A673 (cell line): ENCODE results near the gene KCNQ1. TPM values are rescaled to one million over a fixed set of nuclear protein-coding genes. Genes with fewer than 3 reads are reported as not detected.

ENCODE experiments used
- BruUV-seq: library from RNA; stranded (reverse); fragments of 400-500 nt; replicated peaks from 2 replicates; lab custom pipeline; 2021; lab: Mats Ljungman, UMichigan
- CTCF ChIA-PET: fragments of 300-600 bp; sonication (Branson Sonifier 250); formaldehyde crosslinking; loops from one replicate; lab custom pipeline; 2022; ENCODE audit warnings: antibody characterized with exemption; lab: Charles Lee
- POLR2A ChIA-PET: fragments of 300-600 bp; sonication (Branson Sonifier 250); formaldehyde crosslinking; loops from one replicate; lab custom pipeline; 2022; ENCODE audit warnings: antibody characterized with exemption; ENCODE audit not compliant: low non-redundant PET; lab: Charles Lee
- DNase-seq: peaks from one replicate; pipeline ENCODE4 v3.0.0-alpha.2; 2015; ENCODE audit warnings: low spot score
- H3K27ac ChIP-seq: fragments of 200-600 bp; sonication (generic); 2 replicates; pipeline ENCODE4 v1.5.1; 2016; ENCODE audit warnings: mixed run types, low read depth, mild to moderate bottlenecking, mixed read lengths, antibody characterized with exemption, low read length; ENCODE audit not compliant: poor library complexity, severe bottlenecking
- H3K27me3 ChIP-seq: fragments of 200-600 bp; sonication (generic); replicated peaks from 2 replicates; pipeline ENCODE4 v1.6.1; 2017; ENCODE audit warnings: mixed run types, low read depth, mild to moderate bottlenecking, mixed read lengths, antibody characterized with exemption, low read length; ENCODE audit not compliant: insufficient read depth, poor library complexity
- H3K36me3 ChIP-seq: fragments of 200-600 bp; sonication (generic); 2 replicates; pipeline ENCODE4 v1.6.1; 2016; ENCODE audit warnings: mixed run types, mild to moderate bottlenecking, mixed read lengths, antibody characterized with exemption, low read length; ENCODE audit not compliant: insufficient read depth, poor library complexity, severe bottlenecking
- H3K4me1 ChIP-seq: fragments of 200-600 bp; sonication (generic); 2 replicates; pipeline ENCODE4 v1.6.1; 2017; ENCODE audit warnings: mixed run types, mild to moderate bottlenecking, mixed read lengths, antibody characterized with exemption, low read length; ENCODE audit not compliant: insufficient read depth, poor library complexity, severe bottlenecking
- H3K4me3 ChIP-seq: fragments of 200-600 bp; sonication (generic); 2 replicates; pipeline ENCODE4 v1.5.1; 2016; ENCODE audit warnings: low read depth, mixed run types, mild to moderate bottlenecking, mixed read lengths, low read length; ENCODE audit not compliant: poor library complexity, severe bottlenecking
- H3K9me3 ChIP-seq: fragments of 200-600 bp; sonication (generic); 2 replicates; pipeline ENCODE4 v1.6.1; 2016; ENCODE audit warnings: mixed run types, low read depth, mild to moderate bottlenecking, mixed read lengths, antibody characterized with exemption, low read length; ENCODE audit not compliant: poor library complexity, severe bottlenecking
- EZH2 ChIP-seq: fragments of 200-600 bp; sonication (generic); IDR thresholded peaks from 2 replicates; pipeline ENCODE4 v1.6.1; 2017; ENCODE audit warnings: borderline replicate concordance, low read depth, mild to moderate bottlenecking, mixed read lengths, antibody characterized with exemption, low read length; ENCODE audit not compliant: poor library complexity, severe bottlenecking
- intact Hi-C: fragments of 100-400 bp; cut with micrococcal nuclease; formaldehyde crosslinking; loops from one replicate; pipeline ENCODE4 v1.10.0; 2022; ENCODE audit not compliant: unreplicated experiment
- total RNA-seq: library from RNA; stranded (reverse); gene quantifications from 2 replicates; pipeline ENCODE4 v1.2.3, GENCODE V29; 2021
- TF ChIP-seq, protein P1 (sequence below): fragments of 300-800, 200-600 bp; sonication (generic); conservative IDR thresholded peaks from 2 replicates; pipeline ENCODE4 v1.5.1; 2017; ENCODE audit warnings: low read depth, mild to moderate bottlenecking, antibody characterized with exemption, low read length, moderate library complexity, mixed read lengths

Gene KCNQ1
- total RNA-seq, 1 experiment from 2014 or later: not detected

DNA sequence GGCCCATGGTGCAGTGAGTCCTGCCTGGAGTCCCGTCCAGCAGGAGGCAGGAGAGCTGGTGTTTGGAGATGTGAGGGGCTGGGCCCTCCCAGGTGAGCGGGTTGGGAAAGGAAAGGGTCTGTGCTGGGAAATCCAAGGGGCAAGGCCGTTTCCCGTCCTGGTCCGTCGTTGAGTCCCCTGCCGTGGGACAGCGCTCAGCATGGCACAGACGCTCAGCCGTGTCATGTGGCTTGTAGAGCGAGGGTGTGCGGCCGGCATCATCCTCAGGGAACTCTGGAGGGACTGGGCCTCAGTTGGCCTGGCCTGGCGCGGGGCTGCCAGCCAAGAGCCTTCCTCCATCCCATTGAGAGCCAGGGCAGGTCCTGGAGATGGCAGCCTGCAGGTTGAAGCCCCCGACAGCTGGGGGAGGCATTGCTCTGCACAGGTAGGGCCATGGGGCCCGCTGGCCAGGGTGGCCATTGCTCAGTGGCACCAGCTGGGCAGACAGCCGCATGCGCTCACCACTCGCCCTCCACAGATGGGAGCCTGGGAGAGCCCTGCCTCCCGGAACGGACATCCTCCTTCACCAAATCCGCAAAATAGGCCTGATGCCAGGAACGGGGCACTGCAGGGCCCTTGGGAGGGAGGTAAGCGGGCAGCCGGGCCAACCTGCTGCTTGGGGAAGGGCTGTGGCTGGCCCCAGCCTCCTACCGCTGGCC, 28.7 kb downstream of the KCNQ1 start:
- no peak overlapping the region for H3K4me3 ChIP-seq
- H3K27ac ChIP-seq: no peak overlapping the region
- no TSS peak for BruUV-seq
- ChIA-PET CTCF (no interaction called here), POLR2A (no interaction called here)
- H3K27me3 ChIP-seq: peaks cover 7% of the 10 kb centered on the region
- no peaks in the 10 kb centered on the region for H3K4me1 ChIP-seq
- DNase-seq: no peak
- no peaks in the 10 kb centered on the region for H3K36me3 ChIP-seq
- H3K9me3 ChIP-seq: no peaks in the 10 kb centered on the region
- intact Hi-C loops: no loop called here
- TF ChIP-seq, protein P1, sequence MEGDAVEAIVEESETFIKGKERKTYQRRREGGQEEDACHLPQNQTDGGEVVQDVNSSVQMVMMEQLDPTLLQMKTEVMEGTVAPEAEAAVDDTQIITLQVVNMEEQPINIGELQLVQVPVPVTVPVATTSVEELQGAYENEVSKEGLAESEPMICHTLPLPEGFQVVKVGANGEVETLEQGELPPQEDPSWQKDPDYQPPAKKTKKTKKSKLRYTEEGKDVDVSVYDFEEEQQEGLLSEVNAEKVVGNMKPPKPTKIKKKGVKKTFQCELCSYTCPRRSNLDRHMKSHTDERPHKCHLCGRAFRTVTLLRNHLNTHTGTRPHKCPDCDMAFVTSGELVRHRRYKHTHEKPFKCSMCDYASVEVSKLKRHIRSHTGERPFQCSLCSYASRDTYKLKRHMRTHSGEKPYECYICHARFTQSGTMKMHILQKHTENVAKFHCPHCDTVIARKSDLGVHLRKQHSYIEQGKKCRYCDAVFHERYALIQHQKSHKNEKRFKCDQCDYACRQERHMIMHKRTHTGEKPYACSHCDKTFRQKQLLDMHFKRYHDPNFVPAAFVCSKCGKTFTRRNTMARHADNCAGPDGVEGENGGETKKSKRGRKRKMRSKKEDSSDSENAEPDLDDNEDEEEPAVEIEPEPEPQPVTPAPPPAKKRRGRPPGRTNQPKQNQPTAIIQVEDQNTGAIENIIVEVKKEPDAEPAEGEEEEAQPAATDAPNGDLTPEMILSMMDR: no peak
- no peak for TF ChIP-seq EZH2

DNA sequence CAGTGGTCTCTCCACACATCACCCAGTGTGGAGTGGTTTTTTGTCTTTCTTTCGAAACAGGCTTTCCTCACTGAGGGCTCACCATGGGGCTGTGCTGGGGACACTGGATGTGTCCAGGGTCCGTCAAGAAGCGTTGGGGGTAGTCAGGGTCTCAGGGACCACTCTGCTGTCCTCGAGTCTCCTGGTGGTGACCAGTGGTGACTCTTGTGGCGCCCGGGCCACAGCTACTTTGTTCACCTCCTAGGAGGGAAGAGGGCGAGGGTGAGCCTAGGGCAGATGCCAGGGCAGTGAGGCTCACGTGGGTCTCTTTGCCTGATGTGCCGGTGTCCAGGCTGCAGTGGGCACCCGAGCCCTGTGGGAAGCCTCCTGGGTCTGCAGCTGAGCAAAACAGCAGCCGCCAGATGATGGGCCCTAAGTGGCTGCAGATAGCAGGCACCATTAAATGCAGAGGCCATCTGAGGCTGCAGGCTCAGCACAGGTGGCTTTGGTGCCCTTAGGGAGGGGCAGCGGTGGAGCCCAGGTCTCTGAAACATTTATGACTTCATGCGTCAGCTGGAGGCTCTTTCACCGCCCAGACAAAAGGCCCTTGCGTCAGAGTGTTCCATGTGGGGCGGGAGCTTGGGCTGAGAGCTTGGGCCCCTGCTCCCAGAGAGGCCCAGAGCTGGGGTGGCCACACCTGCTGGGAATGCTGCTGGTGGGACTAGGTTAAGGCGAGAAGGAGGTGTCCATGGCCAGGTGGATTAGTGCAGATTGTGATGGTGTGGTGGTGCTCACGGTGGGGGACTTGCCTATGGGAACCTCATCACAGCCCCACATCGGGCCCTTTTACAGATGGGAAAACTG, 29.5 kb downstream of the KCNQ1 start:
- intact Hi-C loops: no loop called here
- Histone ChIP-seq H3K27ac (no peak overlapping the region), H3K36me3 (no peaks in the 10 kb centered on the region), H3K9me3 (no peaks in the 10 kb centered on the region), H3K27me3 (peaks cover 7% of the 10 kb centered on the region), H3K4me1 (no peaks in the 10 kb centered on the region), H3K4me3 (no peak overlapping the region)
- no peak for DNase-seq
- CTCF ChIA-PET: no interaction called here
- TF ChIP-seq, protein P1: no peak
- TF ChIP-seq EZH2: no peak
- BruUV-seq: no TSS peak
- POLR2A ChIA-PET: no interaction called here

DNA sequence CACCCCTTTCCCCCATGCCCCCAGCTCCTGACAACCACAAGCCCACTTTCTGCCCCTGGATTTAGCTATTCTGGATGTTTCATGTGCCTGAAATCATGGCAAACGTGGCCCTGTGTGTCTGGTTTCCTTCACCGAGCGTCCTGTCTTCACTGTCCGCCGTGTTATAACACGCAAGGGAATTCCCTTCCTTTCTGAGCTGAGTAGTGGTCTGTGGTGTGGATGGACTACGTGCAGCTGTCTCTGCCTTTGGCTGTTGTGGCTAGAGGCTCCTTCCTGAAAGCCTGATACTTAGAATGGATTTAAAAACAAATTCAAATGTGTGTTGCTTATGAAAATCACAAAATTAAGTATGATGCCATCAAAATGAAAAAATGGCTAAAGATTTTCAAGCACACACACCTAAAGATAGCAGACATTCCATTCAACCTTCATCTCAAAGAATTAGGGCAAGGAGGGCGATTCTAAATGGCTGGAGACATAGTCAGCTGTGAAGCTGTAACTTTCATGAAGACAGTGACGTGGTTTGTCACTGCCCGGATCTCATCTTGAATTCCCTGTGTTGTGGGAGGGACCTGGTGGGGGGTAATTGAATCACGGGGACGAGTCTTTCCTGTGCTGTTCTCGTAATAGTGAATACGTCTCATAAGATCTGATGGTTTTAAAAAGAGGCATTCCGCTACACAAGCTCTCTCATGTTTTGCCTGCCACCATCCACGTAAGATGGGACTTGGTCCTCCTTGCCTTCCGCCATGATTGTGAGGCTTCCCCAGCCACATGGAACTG, 30.5 kb downstream of the KCNQ1 start:
- no TSS peak for BruUV-seq
- Histone ChIP-seq H3K27me3 (peaks cover 3% of the 10 kb centered on the region), H3K27ac (no peak overlapping the region), H3K4me3 (no peak overlapping the region), H3K36me3 (no peaks in the 10 kb centered on the region), H3K9me3 (no peaks in the 10 kb centered on the region), H3K4me1 (no peaks in the 10 kb centered on the region)
- POLR2A ChIA-PET: no interaction called here
- CTCF ChIA-PET: no interaction called here
- no peak for DNase-seq
- intact Hi-C loops: no loop called here
- TF ChIP-seq, protein P1: no peak
- no peak for TF ChIP-seq EZH2
